IPS-18c (cell line): ENCODE data around the gene FUNDC1.
"Not testable (repeated sequence)": the region's sequence is repeated elsewhere in the genome, so short reads cannot be mapped to it uniquely, and the experiment has no call there.

ENCODE experiments used
- H3K4me3 ChIP-seq: 2 replicates; pipeline ENCODE4 v1.7.0; 2013; ENCODE audit warnings: low read depth, mild to moderate bottlenecking, low read length, moderate library complexity; ENCODE audit not compliant: insufficient read depth
- H3K9me3 ChIP-seq: one replicate; pipeline ENCODE4 v1.6.1; 2013; ENCODE audit warnings: mild to moderate bottlenecking, low read length, moderate library complexity; ENCODE audit not compliant: control insufficient read depth, insufficient read depth

Gene FUNDC1, protein sequence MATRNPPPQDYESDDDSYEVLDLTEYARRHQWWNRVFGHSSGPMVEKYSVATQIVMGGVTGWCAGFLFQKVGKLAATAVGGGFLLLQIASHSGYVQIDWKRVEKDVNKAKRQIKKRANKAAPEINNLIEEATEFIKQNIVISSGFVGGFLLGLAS

DNA sequence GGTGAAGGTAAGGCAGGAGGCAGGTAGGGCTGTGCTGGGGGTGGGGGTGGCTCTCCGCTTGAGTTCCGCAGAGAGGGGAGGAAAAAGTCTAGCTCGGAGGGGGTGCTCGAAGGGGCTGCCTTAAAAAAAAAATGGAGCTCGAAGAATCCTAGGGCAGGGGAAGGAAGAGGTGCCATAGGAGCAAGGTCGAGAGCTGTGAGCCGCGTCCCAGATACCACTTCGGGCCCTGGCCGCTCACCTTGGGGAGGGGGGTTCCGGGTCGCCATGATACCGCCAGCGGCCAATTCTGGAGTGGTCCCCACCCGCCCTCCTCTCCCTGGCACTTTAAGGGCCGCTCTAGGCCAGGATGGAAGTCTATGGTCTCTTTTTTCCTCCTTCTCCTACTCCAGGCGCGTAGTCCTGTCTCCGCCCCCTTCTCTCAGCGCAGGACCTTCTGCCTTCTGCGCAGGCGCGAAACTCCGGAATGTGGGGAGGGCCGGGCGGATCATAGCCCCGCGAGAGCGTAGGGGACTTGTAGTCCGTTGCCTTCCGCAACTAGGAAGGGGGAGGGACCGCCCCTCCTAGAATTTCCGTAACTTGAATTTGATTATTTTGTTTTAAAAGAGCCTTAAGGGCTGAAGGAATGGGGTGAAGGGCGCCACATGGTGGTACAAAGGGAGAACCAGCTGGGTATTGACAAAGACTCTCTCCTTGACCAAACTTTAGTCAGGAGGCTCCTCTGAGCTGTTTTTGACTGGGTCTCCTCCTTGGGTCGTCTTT, at the start of gene FUNDC1:
Gene FUNDC1, minus strand, starts transcription at position 293 of the 759 bp plus-strand sequence. Its CDS starts 27 bp downstream, at position 266.
- Histone ChIP-seq H3K9me3 (peaks cover 2% of the 10 kb centered on the region), H3K4me3 (peak within 1 kb of the TSS; percentile 55)

DNA sequence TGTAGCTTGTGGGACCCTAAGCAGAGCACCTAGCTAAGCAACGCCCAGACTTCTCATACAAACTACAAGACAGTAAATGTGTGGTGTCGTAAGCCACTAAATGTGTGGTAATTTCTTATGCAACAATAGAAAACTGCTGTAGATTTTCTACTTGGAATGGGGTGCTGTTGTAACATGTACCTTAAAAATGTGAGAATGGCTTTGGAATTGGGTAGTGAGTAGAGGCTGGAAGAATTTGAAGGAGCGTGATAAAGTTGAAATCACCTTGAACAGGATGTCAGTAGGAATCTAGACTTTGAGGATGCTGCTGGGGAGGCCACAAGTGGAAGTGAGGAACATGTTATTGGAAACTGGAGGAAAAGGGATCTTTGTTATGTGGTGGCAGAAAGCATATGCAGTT, 43.2 kb upstream of the FUNDC1 start:
- H3K4me3 ChIP-seq = no peak overlapping the region
- peaks cover 6% of the 10 kb centered on the region for H3K9me3 ChIP-seq

DNA sequence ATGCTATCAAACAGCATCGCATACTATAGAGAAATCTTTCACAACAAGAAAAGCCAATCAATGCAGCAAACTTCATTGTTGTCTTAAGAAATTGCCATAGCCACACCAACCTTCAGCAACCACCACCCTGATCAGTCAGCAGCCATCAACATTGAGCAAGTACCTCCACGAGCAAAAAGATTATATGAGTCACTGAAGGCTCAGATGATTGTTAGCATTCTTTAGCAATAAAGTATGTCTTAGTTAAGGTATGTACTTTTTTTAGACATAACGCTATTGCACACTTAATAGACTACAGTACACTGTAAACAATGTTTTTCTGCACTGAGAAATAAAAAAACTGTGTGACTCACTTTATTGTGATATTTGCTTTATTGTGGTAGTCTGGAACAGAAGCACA, 37.8 kb upstream of the FUNDC1 start:
- Histone ChIP-seq H3K4me3 (no peak overlapping the region), H3K9me3 (no peaks in the 10 kb centered on the region)

DNA sequence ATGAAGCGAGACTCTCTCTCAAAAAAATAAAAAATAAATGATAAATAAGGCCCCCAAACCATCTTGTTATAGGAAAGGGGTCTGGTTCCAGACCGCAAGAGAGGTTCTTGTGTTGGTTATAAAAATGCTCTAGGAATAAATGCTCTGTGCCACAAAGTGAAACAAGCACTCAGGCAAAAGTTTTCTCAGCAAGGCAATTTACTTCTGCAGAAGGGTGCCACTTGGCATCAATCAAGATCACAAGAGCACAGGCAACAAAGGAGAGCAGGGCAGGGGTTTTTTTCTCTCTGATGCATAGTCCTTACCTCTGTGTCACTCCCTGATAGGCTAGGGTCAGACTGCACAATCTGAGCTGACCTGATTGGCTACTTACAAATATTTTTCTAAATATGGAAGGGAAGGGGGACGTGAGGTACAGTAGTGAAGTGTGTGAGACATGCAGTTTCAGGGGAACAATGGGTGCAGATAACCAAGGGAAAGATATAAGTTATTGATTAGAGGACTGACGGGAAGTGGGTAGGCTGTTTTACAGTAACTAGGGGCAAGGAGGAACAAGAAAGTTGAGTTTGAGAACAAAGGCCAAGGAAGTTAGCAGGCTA, 29.8 kb upstream of the FUNDC1 start:
- Histone ChIP-seq H3K9me3 (peaks cover 12% of the 10 kb centered on the region), H3K4me3 (no peak overlapping the region)

DNA sequence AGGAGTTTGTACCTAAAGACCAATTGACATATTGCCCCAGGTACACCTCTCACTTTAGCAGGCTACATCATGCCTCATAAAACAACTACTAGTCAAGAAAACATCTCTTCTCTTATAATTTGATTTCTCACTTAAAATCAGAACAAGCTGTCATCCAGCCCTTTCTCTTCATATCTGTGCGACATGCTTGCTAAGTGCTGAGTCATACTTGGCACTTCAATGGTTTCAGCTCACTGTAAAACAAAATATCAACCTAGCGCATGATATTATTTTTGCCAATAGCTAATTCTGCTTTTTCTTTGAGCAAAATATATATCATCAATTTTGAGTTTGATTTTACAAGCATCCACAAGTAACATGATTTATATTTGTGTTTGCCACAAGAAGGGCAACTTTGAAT, 27.9 kb upstream of the FUNDC1 start:
- Histone ChIP-seq H3K9me3 (peaks cover 12% of the 10 kb centered on the region), H3K4me3 (no peak overlapping the region)

DNA sequence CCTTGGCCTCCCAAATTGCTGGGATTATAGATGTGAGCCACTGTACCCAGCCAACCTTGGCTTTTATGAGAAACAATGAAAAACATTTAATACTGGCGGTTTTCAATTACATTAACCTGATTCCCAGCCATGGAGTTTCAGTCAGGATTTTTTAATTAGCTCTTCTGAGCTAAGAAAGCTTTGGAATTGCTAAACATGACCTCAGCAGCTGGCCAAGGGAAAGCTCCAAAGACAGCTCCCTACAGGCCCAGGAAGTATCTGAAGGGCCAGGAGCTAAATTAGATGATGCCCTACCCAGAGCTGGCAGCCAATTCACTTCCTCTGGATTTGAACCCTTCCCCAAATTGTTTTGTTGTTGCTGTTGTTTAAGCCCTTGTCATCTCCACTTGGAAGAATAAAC, 26.5 kb upstream of the FUNDC1 start:
- Histone ChIP-seq H3K4me3 (no peak overlapping the region), H3K9me3 (peaks cover 12% of the 10 kb centered on the region)

DNA sequence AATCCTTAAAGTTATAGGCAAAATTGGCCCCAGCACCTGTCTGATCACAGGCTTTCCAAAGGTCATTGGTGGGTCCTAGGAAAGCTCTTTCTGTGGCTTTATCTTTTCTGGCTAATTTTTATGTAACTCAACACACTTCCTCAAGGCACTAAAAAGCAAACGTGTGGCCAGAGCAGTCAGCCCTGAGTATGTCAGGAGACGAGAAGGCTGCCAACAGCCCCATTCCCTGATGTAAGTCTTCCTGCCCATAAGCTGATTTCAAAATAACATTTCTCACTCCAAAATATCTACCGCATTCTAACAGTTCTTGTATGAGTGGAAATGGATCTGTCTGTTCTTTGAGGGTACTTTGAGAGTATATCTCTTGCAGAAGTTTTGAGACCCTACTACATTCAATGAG, 25.5 kb upstream of the FUNDC1 start:
- Histone ChIP-seq H3K9me3 (peaks cover 12% of the 10 kb centered on the region), H3K4me3 (no peak overlapping the region)

DNA sequence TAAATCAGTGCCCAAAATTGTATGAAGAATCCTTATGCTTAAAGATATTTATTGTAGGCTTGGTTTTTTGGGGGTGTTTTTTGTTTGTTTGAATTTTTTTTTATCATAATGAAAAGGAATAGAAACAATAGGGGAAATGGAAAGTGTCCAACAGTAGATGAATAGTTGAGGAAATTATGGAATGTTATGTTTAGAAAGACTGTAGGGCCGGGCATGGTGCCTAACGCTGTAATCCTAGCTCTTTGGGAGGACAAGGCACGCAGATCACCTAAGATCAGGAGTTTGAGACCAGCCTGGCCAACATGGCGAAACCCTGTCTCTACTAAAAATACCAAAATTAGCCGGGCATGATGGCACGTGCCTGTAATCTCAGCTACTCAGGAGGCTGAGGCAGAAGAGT, 19.2 kb upstream of the FUNDC1 start:
- peaks cover 12% of the 10 kb centered on the region for H3K9me3 ChIP-seq
- not testable (repeated sequence) for H3K4me3 ChIP-seq

DNA sequence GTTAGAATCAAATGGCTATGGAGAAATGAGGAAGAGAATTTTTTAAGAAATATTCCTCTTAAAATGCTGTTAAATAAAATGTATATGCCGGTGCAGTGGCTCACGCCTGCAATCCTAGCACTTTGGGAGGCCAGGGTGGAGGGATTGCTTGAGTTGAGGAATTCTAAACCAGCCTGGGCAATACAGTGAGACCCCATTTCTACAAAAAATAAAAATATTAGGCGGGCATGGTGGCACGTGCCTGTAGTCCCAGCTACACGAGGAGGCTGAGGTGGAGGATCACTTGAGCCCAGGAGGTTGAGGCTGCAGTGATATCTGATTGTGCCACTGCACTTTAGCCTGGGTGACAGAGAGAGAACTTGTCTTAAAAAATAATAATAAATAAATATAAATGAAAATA, 7.9 kb upstream of the FUNDC1 start:
- no peak overlapping the region for H3K4me3 ChIP-seq
- H3K9me3 ChIP-seq = peaks cover 2% of the 10 kb centered on the region

DNA sequence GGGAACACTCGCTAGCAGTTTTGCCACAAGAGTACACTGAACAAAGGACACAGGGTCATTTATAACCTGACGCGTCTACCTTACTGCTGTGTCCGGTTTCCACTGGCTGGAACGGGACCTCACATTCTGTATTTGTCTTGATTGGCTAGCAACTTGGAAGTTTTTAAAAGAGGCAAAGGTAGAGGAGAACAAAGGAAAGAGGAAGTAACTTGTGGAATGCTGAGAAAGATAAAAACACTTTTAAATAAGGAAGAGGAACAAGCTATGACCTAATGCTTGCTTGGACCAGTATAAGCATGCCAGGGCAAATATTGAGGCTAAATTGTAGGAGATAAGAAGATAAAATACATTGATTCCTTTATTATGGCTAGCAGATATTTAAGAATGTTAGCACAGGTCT, 2.8 kb upstream of the FUNDC1 start:
- not testable (repeated sequence) for H3K9me3 ChIP-seq, H3K4me3 ChIP-seq

DNA sequence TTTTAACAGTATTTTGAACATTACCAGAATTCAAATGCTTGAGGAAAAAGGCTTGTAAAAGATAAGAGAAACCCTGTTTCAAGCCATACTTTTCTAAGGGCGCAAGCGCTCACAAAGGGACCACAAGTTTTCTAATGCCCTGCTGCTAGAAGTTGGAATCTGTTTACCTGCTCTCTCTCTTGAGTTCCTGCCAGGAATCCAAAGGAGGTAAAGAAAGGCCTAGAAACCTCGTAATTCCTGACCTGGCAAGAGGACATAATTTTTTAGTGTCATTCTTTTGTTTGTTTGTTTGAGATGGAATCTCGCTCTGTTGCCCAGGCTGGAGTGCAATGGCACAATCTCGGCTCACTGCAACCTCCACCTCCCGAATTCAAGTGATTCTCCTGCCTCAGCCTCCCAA, 1.4 kb upstream of the FUNDC1 start:
- Histone ChIP-seq H3K9me3 (peaks cover 2% of the 10 kb centered on the region), H3K4me3 (no peak overlapping the region)

DNA sequence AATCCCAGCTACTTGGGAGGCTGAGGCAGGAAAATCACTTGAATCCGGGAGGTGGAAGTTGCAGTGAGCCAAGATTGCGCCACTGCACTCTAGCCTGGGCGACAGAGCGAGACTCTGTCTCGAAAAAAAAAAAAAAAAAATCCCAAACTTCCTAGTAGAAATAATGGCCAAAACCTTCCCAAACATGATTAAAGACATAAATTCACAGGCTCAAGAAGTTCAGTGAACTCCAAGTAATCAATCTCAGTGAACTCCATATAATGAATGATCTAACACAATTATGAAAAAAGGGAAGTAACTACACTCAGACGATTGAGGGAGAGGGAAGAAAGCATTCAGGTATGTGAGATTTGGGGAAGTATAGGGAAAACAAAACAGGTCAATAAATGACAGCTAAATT, 6.5 kb downstream of the FUNDC1 start:
- Histone ChIP-seq H3K9me3 (no peaks in the 10 kb centered on the region), H3K4me3 (no peak overlapping the region)

DNA sequence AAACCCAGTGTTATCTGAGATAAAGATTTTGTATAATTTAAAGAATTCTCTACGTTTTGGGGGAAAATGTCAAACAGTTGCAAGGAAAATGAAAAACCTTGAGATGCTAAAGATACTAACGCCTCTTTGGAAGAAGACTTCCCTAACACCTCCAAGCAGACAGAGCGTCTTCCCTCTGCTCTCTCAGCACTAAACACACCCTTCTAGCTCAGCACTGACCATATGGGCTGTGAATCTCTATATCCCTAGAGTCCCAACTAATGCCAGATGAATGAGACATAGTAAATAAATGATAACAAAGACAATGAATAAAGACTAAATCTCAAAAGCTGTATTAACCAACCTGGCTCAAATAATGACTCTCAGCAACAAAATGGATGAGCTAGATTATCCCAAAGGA, 13.3 kb downstream of the FUNDC1 start:
- H3K9me3 ChIP-seq = peaks cover 2% of the 10 kb centered on the region
- H3K4me3 ChIP-seq = no peak overlapping the region

DNA sequence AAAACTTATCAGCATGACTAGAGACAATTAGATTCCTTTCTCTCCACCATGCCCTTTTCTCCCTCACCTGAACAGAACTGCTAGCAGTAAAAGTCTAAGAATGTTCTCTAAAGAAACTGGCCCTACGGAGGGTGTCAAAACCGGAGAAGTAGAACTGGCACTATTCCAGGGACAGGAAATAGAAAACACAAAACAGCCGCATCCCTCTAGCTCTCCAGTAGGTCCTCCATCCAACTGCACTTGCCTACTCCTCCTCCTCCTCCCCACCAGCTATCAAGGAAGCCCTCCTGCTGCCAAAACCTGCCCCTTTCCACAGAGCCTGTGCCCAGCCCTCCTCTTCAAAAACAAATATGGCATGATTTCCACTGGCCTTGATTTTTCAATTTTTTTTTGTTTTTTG, 28.4 kb downstream of the FUNDC1 start:
- Histone ChIP-seq H3K9me3 (peaks cover 12% of the 10 kb centered on the region), H3K4me3 (no peak overlapping the region)

DNA sequence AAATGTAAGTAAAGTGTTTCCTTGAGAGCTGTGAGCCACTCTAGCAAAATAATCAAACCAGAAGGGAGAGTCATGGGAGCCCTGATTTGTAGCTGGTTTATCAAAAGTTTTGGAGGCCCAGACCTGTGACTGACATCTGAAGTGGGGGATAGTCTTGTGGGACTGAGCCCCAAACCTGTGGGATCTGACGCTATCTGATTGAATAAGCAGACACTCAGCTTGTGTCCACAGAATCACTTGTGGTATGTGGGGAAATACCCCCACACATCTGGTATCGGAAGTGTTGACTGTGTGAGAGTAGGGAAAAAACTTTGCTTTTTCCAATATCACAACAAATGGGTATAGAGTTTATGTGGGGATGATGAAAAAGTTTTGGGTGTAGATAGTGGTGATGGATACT, 35.4 kb downstream of the FUNDC1 start:
- Histone ChIP-seq H3K9me3 (peaks cover 2% of the 10 kb centered on the region), H3K4me3 (no peak overlapping the region)

DNA sequence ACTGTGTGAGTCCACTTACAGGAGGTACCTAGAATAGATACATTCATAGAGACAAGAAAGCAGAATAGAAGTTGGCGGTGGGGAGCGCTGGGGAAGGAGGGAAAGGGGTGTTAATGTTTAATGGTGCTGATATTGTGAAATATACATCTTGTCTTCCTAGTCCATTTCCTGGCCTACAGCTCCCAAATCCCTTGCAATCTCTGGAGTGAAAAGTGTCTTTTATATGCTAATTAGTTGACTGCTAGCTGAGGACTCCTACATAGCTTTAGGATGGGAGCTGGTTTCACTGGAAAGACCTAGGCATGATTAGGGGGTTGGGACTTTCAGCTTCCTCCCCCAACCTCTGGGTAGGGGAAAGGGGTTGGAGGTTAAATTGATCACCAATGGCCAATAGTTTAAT, 36.0 kb downstream of the FUNDC1 start:
- peaks cover 2% of the 10 kb centered on the region for H3K9me3 ChIP-seq

DNA sequence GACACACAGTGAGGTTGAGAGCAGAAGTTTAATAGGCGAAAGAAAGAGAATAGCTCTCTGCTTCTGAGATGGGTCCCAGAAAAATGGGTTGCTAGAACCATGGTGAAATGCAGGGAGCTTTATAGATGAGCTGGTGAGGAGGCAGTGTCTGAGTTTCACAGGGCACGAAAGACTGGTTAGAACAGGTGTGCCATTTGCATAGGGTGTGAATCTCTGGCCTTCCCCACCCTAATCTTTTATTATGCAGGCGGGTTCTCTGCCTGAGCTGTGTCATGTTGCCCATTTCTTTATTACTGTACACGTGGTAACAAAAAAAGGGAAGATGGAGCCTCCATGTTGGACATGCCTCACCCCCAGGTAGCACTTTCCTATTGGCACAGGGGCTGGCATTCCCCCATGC, 39.1 kb downstream of the FUNDC1 start:
- Histone ChIP-seq H3K4me3 (no peak overlapping the region), H3K9me3 (peaks cover 2% of the 10 kb centered on the region)

More for the DNA sequence above, 36.0 kb downstream of the FUNDC1 start:
- H3K4me3 ChIP-seq = no peak overlapping the region

DNA sequence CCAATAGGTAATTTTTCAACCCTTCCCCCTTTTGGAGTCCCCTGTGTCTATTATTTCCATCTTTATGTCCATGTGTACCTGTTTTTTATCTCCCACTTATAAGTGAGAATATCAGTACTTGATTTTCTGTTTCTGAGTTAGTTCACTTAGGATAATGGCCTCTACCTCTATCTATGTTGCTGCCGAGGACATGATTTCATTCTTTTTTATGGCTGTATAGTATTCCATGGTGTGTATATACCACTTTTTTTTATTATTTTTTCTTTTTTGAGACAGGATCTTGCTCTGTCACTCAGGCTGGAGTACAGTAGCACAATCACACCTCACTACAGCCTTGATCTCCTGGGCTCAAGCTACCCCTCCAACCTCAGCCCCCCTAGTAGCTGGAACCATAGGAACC, 47.6 kb downstream of the FUNDC1 start:
- no peak overlapping the region for H3K4me3 ChIP-seq
- H3K9me3 ChIP-seq = no peaks in the 10 kb centered on the region
